ENCODE results near the gene TMEM132D.

- no peak for TF ChIP-seq MAFK (IDR thresholded peaks at IDR 0.05; ENCODE audit: low read depth, low read length)
- no peak for TF ChIP-seq SMC3 (IDR thresholded peaks at IDR 0.05; ENCODE audit: low read depth, low read length)
- TF ChIP-seq CTCF (conservative IDR thresholded peaks at IDR 0.05; ENCODE audit: low read depth, low read length) = no peak
- TF ChIP-seq BHLHE40 (IDR thresholded peaks at IDR 0.05; ENCODE audit: low read depth, low read length) = no peak
- no peak for TF ChIP-seq ELK1 (IDR thresholded peaks at IDR 0.05; ENCODE audit: borderline replicate concordance, low read depth, low read length)
Observed at GRCh38 chr12:129827102-129827865, 76.5 kb downstream of the TMEM132D start.
